Astrocyte (in vitro differentiated cells and primary cell): ENCODE data around the gene GARIN3. TPM values are rescaled to one million over a fixed set of nuclear protein-coding genes. Genes with fewer than 3 reads are reported as not detected.
"Not testable (repeated sequence)": the region's sequence is repeated elsewhere in the genome, so short reads cannot be mapped to it uniquely, and the experiment has no call there.

Source experiments
- DNase-seq: peaks from one replicate; pipeline ENCODE4 v3.0.0-alpha.2; 2010; ENCODE audit warnings: low read depth
- FAIRE-seq: peaks from 2 replicates; lab custom pipeline; 2011; peaks lifted over from hg19 to GRCh38; lab: Jason Lieb, UNC
- H2AFZ ChIP-seq: 2 replicates; pipeline ENCODE4 v1.6.0; 2012; ENCODE audit warnings: low read depth, low read length, inconsistent platforms
- H3K27ac ChIP-seq: 2 replicates; pipeline ENCODE4 v1.5.1; 2011; ENCODE audit warnings: low read depth, low read length, inconsistent platforms
- H3K27me3 ChIP-seq: 2 replicates; pipeline ENCODE4 v1.6.0; 2011; ENCODE audit warnings: low read length, inconsistent platforms; ENCODE audit not compliant: insufficient read depth
- H3K36me3 ChIP-seq: 2 replicates; pipeline ENCODE4 v1.5.1; 2011; ENCODE audit warnings: low read length, inconsistent platforms; ENCODE audit not compliant: insufficient read depth
- H3K4me1 ChIP-seq: 2 replicates; pipeline ENCODE4 v1.5.1; 2011; ENCODE audit warnings: low read length, inconsistent platforms; ENCODE audit not compliant: insufficient read depth
- H3K4me2 ChIP-seq: 2 replicates; pipeline ENCODE4 v1.6.0; 2012; ENCODE audit warnings: low read length, inconsistent platforms
- H3K4me3 ChIP-seq: 2 replicates; pipeline ENCODE4 v1.5.1; 2011; ENCODE audit warnings: low read depth, mild to moderate bottlenecking, low read length, inconsistent platforms; ENCODE audit not compliant: insufficient read depth
- H3K79me2 ChIP-seq: 2 replicates; pipeline ENCODE4 v1.6.0; 2012; ENCODE audit warnings: mild to moderate bottlenecking, low read length, inconsistent platforms; ENCODE audit not compliant: insufficient read depth
- H3K9ac ChIP-seq: 2 replicates; pipeline ENCODE4 v1.6.0; 2012; ENCODE audit warnings: mild to moderate bottlenecking, low read length, inconsistent platforms
- H3K9me3 ChIP-seq: 2 replicates; pipeline ENCODE4 v1.5.1; 2012; ENCODE audit warnings: low read depth, mild to moderate bottlenecking, low read length, inconsistent platforms; ENCODE audit not compliant: insufficient read depth
- H4K20me1 ChIP-seq: 2 replicates; pipeline ENCODE4 v1.6.0; 2012; ENCODE audit warnings: low read length, inconsistent platforms; ENCODE audit not compliant: insufficient read depth
- H3K27ac Mint-ChIP-seq: one replicate; pipeline ENCODE4 v1.8.0; 2021; ENCODE audit warnings: mild to moderate bottlenecking, mixed read lengths; ENCODE audit not compliant: unreplicated experiment
- H3K27me3 Mint-ChIP-seq: one replicate; pipeline ENCODE4 v1.8.0; 2021; ENCODE audit warnings: low read depth, mixed read lengths; ENCODE audit not compliant: unreplicated experiment
- H3K36me3 Mint-ChIP-seq: one replicate; pipeline ENCODE4 v1.8.0; 2021; ENCODE audit warnings: low read depth, mixed read lengths; ENCODE audit not compliant: unreplicated experiment
- H3K4me1 Mint-ChIP-seq: one replicate; pipeline ENCODE4 v1.8.0; 2021; ENCODE audit warnings: low read depth, mixed read lengths; ENCODE audit not compliant: unreplicated experiment
- H3K4me3 Mint-ChIP-seq: one replicate; pipeline ENCODE4 v1.8.0; 2021; ENCODE audit warnings: mild to moderate bottlenecking, moderate library complexity, mixed read lengths; ENCODE audit not compliant: unreplicated experiment
- H3K9me3 Mint-ChIP-seq: one replicate; pipeline ENCODE4 v1.8.0; 2021; ENCODE audit warnings: mild to moderate bottlenecking, mixed read lengths; ENCODE audit not compliant: unreplicated experiment
- CTCF ChIP-seq: IDR thresholded peaks from 2 replicates; pipeline ENCODE4 v1.5.1; 2011; ENCODE audit warnings: low read depth, mild to moderate bottlenecking, inconsistent platforms, low read length, moderate library complexity; ENCODE audit not compliant: insufficient read depth
- EZH2 ChIP-seq: IDR thresholded peaks from 2 replicates; pipeline ENCODE4 v1.6.1; 2012; ENCODE audit warnings: mild to moderate bottlenecking, low read length, inconsistent platforms; ENCODE audit not compliant: insufficient read depth
- total RNA-seq: library from RNA; stranded (reverse); gene quantifications from 2 replicates; pipeline ENCODE4 v1.2.1, GENCODE V29; 2021

The GARIN3 gene
- total RNA-seq, 1 donor from 2014 or later, result not detected

- Mint-ChIP-seq H3K9me3 (no peaks in the 10 kb centered on the region), H3K4me3 (no peak overlapping the region), H3K27me3 (no peaks in the 10 kb centered on the region), H3K27ac (no peak overlapping the region), H3K4me1 (peaks cover 8% of the 10 kb centered on the region), H3K36me3 (no peaks in the 10 kb centered on the region)
- Histone ChIP-seq H3K4me2 (no peak overlapping the region), H3K9me3 (no peaks in the 10 kb centered on the region), H4K20me1 (no peaks in the 10 kb centered on the region), H3K4me3 (no peak overlapping the region), H3K79me2 (no peaks in the 10 kb centered on the region), H3K27me3 (no peaks in the 10 kb centered on the region), H3K4me1 (peaks cover 4% of the 10 kb centered on the region), H2AFZ (no peak overlapping the region), H3K27ac (no peak overlapping the region), H3K36me3 (no peaks in the 10 kb centered on the region), H3K9ac (no peak overlapping the region)
- DNase-seq (no peak), FAIRE-seq (no peak)
- TF ChIP-seq CTCF, result no peak
- TF ChIP-seq EZH2, result no peak
These were observed 46.2 kb upstream of the GARIN3 start for GRCh38 chr5:157212307-157212706.

DNA sequence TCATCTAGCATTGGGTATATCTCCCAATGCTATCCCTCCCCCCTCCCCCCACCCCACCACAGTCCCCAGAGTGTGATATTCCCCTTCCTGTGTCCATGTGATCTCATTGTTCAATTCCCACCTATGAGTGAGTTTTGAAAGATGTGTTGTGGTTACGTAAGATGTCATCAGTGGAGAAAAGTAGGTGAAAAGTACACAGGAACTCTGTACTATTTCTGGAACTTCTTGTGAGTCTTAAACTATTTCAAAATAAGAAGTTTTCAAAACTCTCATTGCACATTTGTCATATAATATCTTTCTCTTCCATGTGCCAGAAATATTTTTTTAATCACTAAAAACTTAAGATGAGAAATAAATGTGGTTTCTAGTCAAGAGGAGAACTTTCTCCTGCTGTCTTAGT lies 44.6 kb upstream of the GARIN3 start:
- H3K4me3 Mint-ChIP-seq, H2AFZ ChIP-seq, H3K27ac Mint-ChIP-seq, H3K4me1 ChIP-seq, H4K20me1 ChIP-seq, DNase-seq, H3K4me2 ChIP-seq, H3K27me3 ChIP-seq, H3K27me3 Mint-ChIP-seq, H3K4me3 ChIP-seq, H3K27ac ChIP-seq, H3K9me3 ChIP-seq, H3K9ac ChIP-seq, H3K79me2 ChIP-seq, H3K36me3 ChIP-seq, H3K36me3 Mint-ChIP-seq, H3K9me3 Mint-ChIP-seq, H3K4me1 Mint-ChIP-seq, FAIRE-seq: not testable (repeated sequence)

DNA sequence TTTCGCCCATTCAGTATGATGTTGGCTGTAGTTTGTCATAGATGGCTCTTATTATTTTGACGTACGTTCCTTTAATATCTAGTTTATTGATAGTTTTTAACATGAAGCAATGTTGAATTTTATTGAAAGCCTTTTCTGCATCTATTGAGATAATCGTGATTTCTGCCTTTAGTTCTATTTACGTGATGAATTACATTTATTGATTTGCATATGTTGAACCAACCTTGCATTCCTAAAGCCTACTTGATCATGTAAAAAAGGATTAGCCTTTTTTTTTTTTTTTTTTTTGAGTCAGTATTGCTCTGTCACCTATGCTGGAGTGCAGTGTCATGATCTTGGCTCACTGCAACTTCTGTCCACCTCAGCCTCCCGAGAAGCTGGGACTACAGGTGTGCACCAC lies 39.6 kb upstream of the GARIN3 start:
- H3K9me3 Mint-ChIP-seq, result peaks cover 2% of the 10 kb centered on the region
- Histone ChIP-seq H3K27ac (no peak overlapping the region), H3K9ac (no peak overlapping the region), H3K4me3 (no peak overlapping the region), H3K4me2 (no peak overlapping the region), H3K4me1 (no peaks in the 10 kb centered on the region), H3K79me2 (no peaks in the 10 kb centered on the region), H2AFZ (no peak overlapping the region), H3K36me3 (no peaks in the 10 kb centered on the region), H4K20me1 (no peaks in the 10 kb centered on the region), H3K9me3 (no peaks in the 10 kb centered on the region), H3K27me3 (no peaks in the 10 kb centered on the region)
- no peaks in the 10 kb centered on the region for H3K4me1 Mint-ChIP-seq
- DNase-seq, result no peak
- no peak overlapping the region for H3K4me3 Mint-ChIP-seq
- H3K27me3 Mint-ChIP-seq, result no peaks in the 10 kb centered on the region
- no peak for TF ChIP-seq CTCF
- TF ChIP-seq EZH2, result no peak
- H3K36me3 Mint-ChIP-seq, result no peaks in the 10 kb centered on the region
- no peak overlapping the region for H3K27ac Mint-ChIP-seq
- no peak for FAIRE-seq
